HEK293 (cell line): ENCODE results near the gene UBL4A.
A peak's percentile ranks its signal among the peaks of the same experiment; 100 is the strongest.

Experiments
- CTCF ChIA-PET: fragments of 350-600 bp; formaldehyde crosslinking; extraction: SDS; loops from one replicate; lab custom pipeline; 2021; ENCODE audit warnings: antibody characterized with exemption; lab: Yijun Ruan, JAX
- POLR2A ChIA-PET: fragments of 300-600 bp; formaldehyde crosslinking; extraction: SDS; loops from one replicate; lab custom pipeline; 2020; ENCODE audit warnings: antibody characterized with exemption, inconsistent platforms; lab: Yijun Ruan, JAX
- H3K27ac ChIP-seq: fragments of 200-500 bp; sonication (Bioruptor generic); 2 replicates; pipeline ENCODE4 v1.5.1; 2014; ENCODE audit warnings: low read depth, low read length, control low read depth, inconsistent platforms; ENCODE audit errors: extremely low read depth
- H3K36me3 ChIP-seq, 2 experiments: fragments of 200-500 bp in 1 of 2; sonication (Bioruptor generic) in 1 of 2; 1 replicate in 1 of 2; 2 replicates in 1 of 2; pipeline ENCODE4 v1.5.1; 2014 to 2017; ENCODE audit warnings: inconsistent platforms in 2 of 2, low read length in 2 of 2; ENCODE audit not compliant: control insufficient read depth in 2 of 2, insufficient read depth in 1 of 2
- H3K4me1 ChIP-seq: fragments of 200-500 bp; sonication (Bioruptor generic); 2 replicates; pipeline ENCODE4 v1.5.1; 2014; ENCODE audit warnings: mild to moderate bottlenecking, low read length, inconsistent platforms; ENCODE audit not compliant: control insufficient read depth, insufficient read depth
- H3K4me3 ChIP-seq: 2 replicates; pipeline ENCODE4 v1.5.1; 2011; ENCODE audit warnings: low read depth, mild to moderate bottlenecking, control low read depth, low read length, moderate library complexity
- H3K9me3 ChIP-seq: fragments of 200-500 bp; sonication (Bioruptor generic); 2 replicates; pipeline ENCODE4 v1.5.1; 2014; ENCODE audit warnings: low read depth, low read length, inconsistent platforms; ENCODE audit not compliant: control insufficient read depth, insufficient read depth
- KLF1 ChIP-seq: fragments of 450-650 bp; formaldehyde crosslinking; IDR thresholded peaks from 2 replicates; pipeline ENCODE4 v1.5.1; 2016; ENCODE audit warnings: missing biosample characterization, missing genetic modification characterization
- MZF1 ChIP-seq: fragments of 450-650 bp; formaldehyde crosslinking; IDR thresholded peaks from 2 replicates; pipeline ENCODE4 v1.5.1; 2017; ENCODE audit warnings: missing biosample characterization, missing genetic modification characterization, borderline replicate concordance
- SCRT2 ChIP-seq: fragments of 450-650 bp; formaldehyde crosslinking; IDR thresholded peaks from 2 replicates; pipeline ENCODE4 v1.5.1; 2016; ENCODE audit warnings: missing biosample characterization, missing genetic modification characterization
- SP3 ChIP-seq: fragments of 450-650 bp; formaldehyde crosslinking; IDR thresholded peaks from 2 replicates; pipeline ENCODE4 v1.5.1; 2016; ENCODE audit warnings: missing biosample characterization, missing genetic modification characterization
- SP7 ChIP-seq: fragments of 450-650 bp; formaldehyde crosslinking; IDR thresholded peaks from 2 replicates; pipeline ENCODE4 v1.5.1; 2016; ENCODE audit warnings: missing biosample characterization, missing genetic modification characterization
- ZBTB8A ChIP-seq: fragments of 450-650 bp; formaldehyde crosslinking; IDR thresholded peaks from 2 replicates; pipeline ENCODE4 v1.5.1; 2016; ENCODE audit warnings: missing biosample characterization, missing genetic modification characterization
- ZEB2 ChIP-seq: fragments of 450-650 bp; formaldehyde crosslinking; IDR thresholded peaks from 2 replicates; pipeline ENCODE4 v1.5.1; 2016; ENCODE audit warnings: missing biosample characterization, missing genetic modification characterization
- ZFP41 ChIP-seq: fragments of 450-650 bp; formaldehyde crosslinking; IDR thresholded peaks from 2 replicates; pipeline ENCODE4 v1.5.1; 2016; ENCODE audit warnings: missing biosample characterization, missing genetic modification characterization, borderline replicate concordance
- ZNF133 ChIP-seq: fragments of 450-650 bp; formaldehyde crosslinking; IDR thresholded peaks from 2 replicates; pipeline ENCODE4 v1.5.1; 2016; ENCODE audit warnings: missing biosample characterization, missing genetic modification characterization
- ZNF211 ChIP-seq: fragments of 450-650 bp; formaldehyde crosslinking; IDR thresholded peaks from 2 replicates; pipeline ENCODE4 v1.5.1; 2016; ENCODE audit warnings: low read depth, missing biosample characterization, missing genetic modification characterization
- ZNF223 ChIP-seq: fragments of 450-650 bp; formaldehyde crosslinking; IDR thresholded peaks from 2 replicates; pipeline ENCODE4 v1.5.1; 2016; ENCODE audit warnings: missing biosample characterization, missing genetic modification characterization
- ZNF335 ChIP-seq: fragments of 450-650 bp; formaldehyde crosslinking; conservative IDR thresholded peaks from 2 replicates; pipeline ENCODE4 v1.5.1; 2016; ENCODE audit warnings: missing biosample characterization, missing genetic modification characterization
- ZNF341 ChIP-seq: fragments of 450-650 bp; formaldehyde crosslinking; IDR thresholded peaks from 2 replicates; pipeline ENCODE4; 2016; ENCODE audit warnings: low read depth, missing biosample characterization, missing genetic modification characterization
- ZNF521 ChIP-seq: fragments of 450-650 bp; formaldehyde crosslinking; IDR thresholded peaks from 2 replicates; pipeline ENCODE4 v1.5.1; 2017; ENCODE audit warnings: missing biosample characterization, mild to moderate bottlenecking, missing genetic modification characterization
- ZNF555 ChIP-seq: fragments of 450-650 bp; formaldehyde crosslinking; conservative IDR thresholded peaks from 2 replicates; pipeline ENCODE4 v1.5.1; 2017; ENCODE audit warnings: missing biosample characterization, mild to moderate bottlenecking, missing genetic modification characterization, inconsistent platforms
- ZNF677 ChIP-seq: fragments of 450-650 bp; IDR thresholded peaks from 2 replicates; pipeline ENCODE4 v1.5.0; 2018; ENCODE audit warnings: missing biosample characterization, mild to moderate bottlenecking, missing genetic modification characterization, moderate library complexity
- ZNF792 ChIP-seq: fragments of 450-650 bp; formaldehyde crosslinking; IDR thresholded peaks from 2 replicates; pipeline ENCODE4 v1.5.1; 2016; ENCODE audit warnings: missing biosample characterization, missing genetic modification characterization
- TF ChIP-seq, protein P1 (sequence below): fragments of 450-650 bp; formaldehyde crosslinking; IDR thresholded peaks from 2 replicates; pipeline ENCODE4 v1.5.1; 2016; ENCODE audit warnings: missing biosample characterization, missing genetic modification characterization
- TF ChIP-seq, protein P2 (sequence below): IDR thresholded peaks from 2 replicates; pipeline ENCODE4 v1.6.1; 2011; ENCODE audit warnings: mild to moderate bottlenecking, low read depth, low read length, borderline replicate concordance
- TF ChIP-seq, protein P3 (sequence below): fragments of 450-650 bp; formaldehyde crosslinking; IDR thresholded peaks from 2 replicates; pipeline ENCODE4 v1.5.1; 2016; ENCODE audit warnings: missing biosample characterization, missing genetic modification characterization
- TF ChIP-seq, protein P4 (sequence below): fragments of 450-650 bp; formaldehyde crosslinking; IDR thresholded peaks from 2 replicates; pipeline ENCODE4 v1.5.1; 2016; ENCODE audit warnings: missing biosample characterization, missing genetic modification characterization

UBL4A gene

DNA sequence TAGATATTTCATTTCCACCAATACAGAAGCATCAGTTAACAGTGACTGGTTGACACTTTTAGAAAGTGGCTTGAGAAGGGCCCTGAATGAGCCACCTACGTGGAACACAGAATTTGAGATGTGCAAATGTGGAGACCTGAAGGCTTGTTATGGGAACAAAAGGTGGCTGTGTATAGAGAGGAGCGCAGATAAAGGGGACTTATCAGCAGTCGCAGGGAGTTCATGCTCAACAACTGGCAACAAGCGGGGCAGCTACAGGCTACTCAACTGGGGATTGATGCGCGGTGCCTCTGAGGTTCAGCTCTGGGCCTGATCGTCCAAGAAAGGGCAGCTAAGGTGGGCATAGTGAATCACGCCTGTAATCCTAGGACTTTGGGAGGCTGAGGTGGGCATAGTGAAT, 33.0 kb upstream of the UBL4A start:
- CTCF ChIA-PET, result interaction anchor here (0.9 kb wide), 1 partner anchor 146 kb away, joined by 3 read pairs; no protein-coding TSS in a partner anchor
- TF ChIP-seq SCRT2, result no peak
- TF ChIP-seq ZNF223, result no peak
- no peak for TF ChIP-seq ZNF792 (tag by site-specific recombination)
- no peak for TF ChIP-seq ZFP41 (tag by site-specific recombination)
- TF ChIP-seq, protein P1, sequence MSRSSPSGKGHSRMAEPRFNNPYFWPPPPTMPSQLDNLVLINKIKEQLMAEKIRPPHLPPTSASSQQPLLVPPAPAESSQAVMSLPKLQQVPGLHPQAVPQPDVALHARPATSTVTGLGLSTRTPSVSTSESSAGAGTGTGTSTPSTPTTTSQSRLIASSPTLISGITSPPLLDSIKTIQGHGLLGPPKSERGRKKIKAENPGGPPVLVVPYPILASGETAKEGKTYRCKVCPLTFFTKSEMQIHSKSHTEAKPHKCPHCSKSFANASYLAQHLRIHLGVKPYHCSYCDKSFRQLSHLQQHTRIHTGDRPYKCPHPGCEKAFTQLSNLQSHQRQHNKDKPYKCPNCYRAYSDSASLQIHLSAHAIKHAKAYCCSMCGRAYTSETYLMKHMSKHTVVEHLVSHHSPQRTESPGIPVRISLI, result no peak
- TF ChIP-seq ZNF677 (tag by site-specific recombination), result no peak
- no peak overlapping the region for H3K4me3 ChIP-seq
- POLR2A ChIA-PET, result interaction anchor here (0.7 to 0.8 kb wide), 2 partner anchors 10 to 19 kb away, joined by 3 to 5 read pairs; no protein-coding TSS in a partner anchor
- no peaks in the 10 kb centered on the region for H3K36me3 ChIP-seq
- H3K9me3 ChIP-seq, result no peaks in the 10 kb centered on the region
- H3K4me1 ChIP-seq, result peaks cover 3% of the 10 kb centered on the region; the same call in 1 of the 2 replicates
- no peak overlapping the region for H3K27ac ChIP-seq

DNA sequence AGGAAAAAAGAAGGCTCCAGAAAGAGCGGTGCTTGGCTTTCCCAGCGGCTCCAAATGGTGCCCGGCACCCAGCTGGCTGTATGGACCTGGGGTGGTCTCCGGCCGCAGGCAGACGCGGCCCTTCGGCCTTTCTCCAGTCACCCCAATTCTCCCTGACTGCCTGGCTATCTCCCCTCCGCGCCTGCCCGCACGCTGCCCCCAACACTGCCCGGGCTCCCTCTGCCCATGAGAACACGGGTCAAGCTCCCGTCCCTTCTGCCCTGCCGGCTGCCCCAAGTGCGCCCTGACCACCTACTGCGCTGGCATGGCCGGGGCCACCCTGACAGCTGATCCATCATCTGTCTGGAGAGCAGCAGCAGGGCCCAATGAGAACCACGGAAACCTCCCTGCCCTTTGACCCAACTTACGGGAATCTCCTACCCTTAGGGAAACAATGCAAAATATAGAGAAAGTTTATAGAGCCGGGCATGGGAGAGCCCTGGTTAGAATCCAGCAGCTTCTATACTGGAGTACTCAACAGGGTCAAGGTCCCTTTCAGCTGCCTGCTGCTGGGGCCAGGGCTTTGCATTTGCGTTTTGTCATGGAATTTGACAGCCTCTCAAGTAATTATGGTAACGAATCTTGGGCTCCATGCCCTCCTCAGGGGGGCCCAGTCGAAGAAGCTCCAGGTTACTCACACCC, 30.8 kb upstream of the UBL4A start:
- no peak for TF ChIP-seq MZF1
- TF ChIP-seq SP3, result no peak
- TF ChIP-seq ZNF555 (tag by site-specific recombination), result no peak
- TF ChIP-seq ZNF133 (tag by site-specific recombination), result no peak

DNA sequence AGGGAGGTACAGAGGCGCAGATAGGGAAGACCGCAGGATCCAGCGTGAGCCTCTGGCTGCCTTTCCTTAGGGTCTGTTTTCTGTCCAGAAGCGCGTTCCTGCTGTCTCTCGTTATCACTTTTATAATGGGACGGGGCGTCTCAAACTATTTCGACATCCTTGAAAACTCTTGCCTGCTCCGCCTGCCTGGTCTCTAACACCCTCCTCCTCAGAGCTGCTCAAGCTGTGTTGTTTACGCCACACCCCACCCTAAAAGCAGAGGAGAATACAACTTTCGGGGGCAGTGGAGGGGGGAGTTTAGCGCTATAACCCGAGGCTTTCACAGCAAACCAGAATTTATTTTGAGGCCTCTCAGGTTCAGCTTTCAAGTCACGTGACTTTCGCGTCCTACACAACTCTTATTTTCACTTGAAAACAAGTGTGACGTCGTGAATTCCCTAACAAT, 30.3 kb upstream of the UBL4A start:
- TF ChIP-seq KLF1 (tag by site-specific recombination) (0 out of 2 replicates have a peak, but pooled peaks have one; percentile 22), ZNF341 (tag by site-specific recombination) (peak; percentile 36), ZNF211 (tag by site-specific recombination) (no peak), ZNF335 (tag by site-specific recombination) (peak; percentile 5; the same call in 1 of the 2 replicates), ZNF521 (no peak), ZEB2 (tag by site-specific recombination) (0 out of 2 replicates have a peak, but pooled peaks have one; percentile 16), ZBTB8A (tag by site-specific recombination) (0 out of 2 replicates have a peak, but pooled peaks have one; percentile 5), SP7 (tag by site-specific recombination) (0 out of 2 replicates have a peak, but pooled peaks have one; percentile 21)
- TF ChIP-seq, protein P2, sequence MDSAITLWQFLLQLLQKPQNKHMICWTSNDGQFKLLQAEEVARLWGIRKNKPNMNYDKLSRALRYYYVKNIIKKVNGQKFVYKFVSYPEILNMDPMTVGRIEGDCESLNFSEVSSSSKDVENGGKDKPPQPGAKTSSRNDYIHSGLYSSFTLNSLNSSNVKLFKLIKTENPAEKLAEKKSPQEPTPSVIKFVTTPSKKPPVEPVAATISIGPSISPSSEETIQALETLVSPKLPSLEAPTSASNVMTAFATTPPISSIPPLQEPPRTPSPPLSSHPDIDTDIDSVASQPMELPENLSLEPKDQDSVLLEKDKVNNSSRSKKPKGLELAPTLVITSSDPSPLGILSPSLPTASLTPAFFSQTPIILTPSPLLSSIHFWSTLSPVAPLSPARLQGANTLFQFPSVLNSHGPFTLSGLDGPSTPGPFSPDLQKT, result 0 out of 2 replicates have a peak, but pooled peaks have one; percentile 1
- TF ChIP-seq, protein P3, sequence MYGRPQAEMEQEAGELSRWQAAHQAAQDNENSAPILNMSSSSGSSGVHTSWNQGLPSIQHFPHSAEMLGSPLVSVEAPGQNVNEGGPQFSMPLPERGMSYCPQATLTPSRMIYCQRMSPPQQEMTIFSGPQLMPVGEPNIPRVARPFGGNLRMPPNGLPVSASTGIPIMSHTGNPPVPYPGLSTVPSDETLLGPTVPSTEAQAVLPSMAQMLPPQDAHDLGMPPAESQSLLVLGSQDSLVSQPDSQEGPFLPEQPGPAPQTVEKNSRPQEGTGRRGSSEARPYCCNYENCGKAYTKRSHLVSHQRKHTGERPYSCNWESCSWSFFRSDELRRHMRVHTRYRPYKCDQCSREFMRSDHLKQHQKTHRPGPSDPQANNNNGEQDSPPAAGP (tag by site-specific recombination), result peak; percentile 71; the same call in 1 of the 2 replicates
- TF ChIP-seq, protein P4, sequence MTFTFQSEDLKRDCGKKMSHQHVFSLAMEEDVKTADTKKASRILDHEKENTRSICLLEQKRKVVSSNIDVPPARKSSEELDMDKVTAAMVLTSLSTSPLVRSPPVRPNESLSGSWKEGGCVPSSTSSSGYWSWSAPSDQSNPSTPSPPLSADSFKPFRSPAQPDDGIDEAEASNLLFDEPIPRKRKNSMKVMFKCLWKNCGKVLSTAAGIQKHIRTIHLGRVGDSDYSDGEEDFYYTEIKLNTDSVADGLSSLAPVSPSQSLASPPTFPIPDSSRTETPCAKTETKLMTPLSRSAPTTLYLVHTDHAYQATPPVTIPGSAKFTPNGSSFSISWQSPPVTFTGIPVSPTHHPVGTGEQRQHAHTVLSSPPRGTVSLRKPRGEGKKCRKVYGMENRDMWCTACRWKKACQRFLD (tag by site-specific recombination), result no peak
- TF ChIP-seq, all 188 proteins: peak for 8
- peak overlapping the region; percentile 66; the same call in 1 of the 2 replicates for H3K27ac ChIP-seq
- CTCF ChIA-PET, result interaction anchor here (0.5 to 0.8 kb wide), 3 partner anchors 11 to 78 kb away, joined by 3 to 4 read pairs (median 4); no protein-coding TSS in a partner anchor
- H3K4me1 ChIP-seq, result peaks cover 3% of the 10 kb centered on the region; the same call in 1 of the 2 replicates
- H3K4me3 ChIP-seq, result peak overlapping the region; percentile 15
- POLR2A ChIA-PET, result interaction anchor here (0.6 to 3.1 kb wide), 6 partner anchors 11 to 145 kb away, joined by 3 to 35 read pairs (median 3); partner anchors contain the start of genes LAGE3, SLC10A3 and UBL4A
- no peaks in the 10 kb centered on the region for H3K9me3 ChIP-seq
- peaks cover 0 to 7% of the 10 kb centered on the region in 2 experiments; a peak in 2 of 3 replicates for H3K36me3 ChIP-seq

More for the DNA sequence above, 30.8 kb upstream of the UBL4A start:
- Histone ChIP-seq H3K9me3 (no peaks in the 10 kb centered on the region), H3K4me1 (peaks cover 3% of the 10 kb centered on the region; the same call in 1 of the 2 replicates), H3K27ac (no peak overlapping the region), H3K4me3 (no peak overlapping the region), H3K36me3 (peaks cover 0 to 5% of the 10 kb centered on the region in 2 experiments; a peak in 2 of 3 replicates)
- ChIA-PET POLR2A (interaction anchor here (0.9 to 1.1 kb wide), 3 partner anchors 10 to 39 kb away, joined by 3 to 4 read pairs (median 3); partner anchors contain the start of gene LAGE3), CTCF (interaction anchor here (0.7 to 1.8 kb wide), 3 partner anchors 10 to 49 kb away, joined by 4 to 9 read pairs (median 5); no protein-coding TSS in a partner anchor)
